Measurements from ENCODE around the gene GPC5.

The GPC5 gene

DNA sequence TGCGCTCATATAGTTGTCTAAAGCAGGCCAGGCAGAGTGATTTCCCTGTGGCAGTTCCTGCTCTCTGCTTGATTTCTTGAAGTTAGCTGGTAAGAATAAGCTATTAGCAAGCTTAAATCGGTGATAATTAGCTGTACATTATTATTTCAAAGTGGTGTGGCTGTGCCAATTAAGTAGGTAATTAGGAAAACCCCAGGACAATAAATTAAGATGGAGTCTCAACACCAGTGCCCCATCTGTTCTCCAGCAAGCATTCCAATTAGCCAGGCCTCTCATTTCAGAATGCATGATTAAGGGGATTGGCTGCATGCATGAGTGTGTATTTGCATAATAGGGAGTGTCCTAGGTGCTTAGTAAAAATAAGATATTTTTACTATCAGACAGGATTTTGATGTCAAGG is 342.3 kb downstream of the GPC5 start:
- Histone ChIP-seq H3K36me3 (no peaks in the 10 kb centered on the region), H3K4me3 (no peak overlapping the region), H3K4me1 (no peaks in the 10 kb centered on the region), H3K9ac (no peak overlapping the region), H3K4me2 (no peak overlapping the region), H3K27ac (no peak overlapping the region), H3K27me3 (no peaks in the 10 kb centered on the region), H3K9me3 (no peaks in the 10 kb centered on the region), H4K20me1 (no peaks in the 10 kb centered on the region)
- TF ChIP-seq Cebpa-rat (IDR thresholded peaks at IDR 0.05), result no peak

- H4K20me1 ChIP-seq, result no peaks in the 10 kb centered on the region
- H3K9me3 ChIP-seq, result no peaks in the 10 kb centered on the region
- no peaks in the 10 kb centered on the region for H3K4me1 ChIP-seq
- H3K4me3 ChIP-seq, result no peak overlapping the region
- H3K9ac ChIP-seq, result no peak overlapping the region
- no peaks in the 10 kb centered on the region for H3K27me3 ChIP-seq
- H3K27ac ChIP-seq, result no peak overlapping the region
- TF ChIP-seq Cebpa-rat (IDR thresholded peaks at IDR 0.05), result no peak
- H3K36me3 ChIP-seq, result no peaks in the 10 kb centered on the region
- no peak overlapping the region for H3K4me2 ChIP-seq
These were observed 343.5 kb downstream of the GPC5 start for GRCh38 chr13:91741925-91742324.

GRCh38 chr13:91744284-91744683 is 345.9 kb downstream of the GPC5 start:
- no peak overlapping the region for H3K9ac ChIP-seq
- no peak for TF ChIP-seq Cebpa-rat (IDR thresholded peaks at IDR 0.05)
- H4K20me1 ChIP-seq, result no peaks in the 10 kb centered on the region

GRCh38 chr13:91745967-91746366 is 347.5 kb downstream of the GPC5 start:
- no peak for TF ChIP-seq Cebpa-rat (IDR thresholded peaks at IDR 0.05)
- no peak overlapping the region for H3K9ac ChIP-seq
- no peak overlapping the region for H3K4me3 ChIP-seq
- no peaks in the 10 kb centered on the region for H3K4me1 ChIP-seq
- H3K27ac ChIP-seq, result no peak overlapping the region
- H3K27me3 ChIP-seq, result no peaks in the 10 kb centered on the region
- no peaks in the 10 kb centered on the region for H4K20me1 ChIP-seq
- no peaks in the 10 kb centered on the region for H3K9me3 ChIP-seq
- H3K4me2 ChIP-seq, result no peak overlapping the region
- H3K36me3 ChIP-seq, result no peaks in the 10 kb centered on the region

More at GRCh38 chr13:91744284-91744683, 345.9 kb downstream of the GPC5 start:
- H3K36me3 ChIP-seq, result no peaks in the 10 kb centered on the region
- H3K4me3 ChIP-seq, result no peak overlapping the region
- no peak overlapping the region for H3K27ac ChIP-seq
- no peaks in the 10 kb centered on the region for H3K27me3 ChIP-seq
- H3K4me2 ChIP-seq, result no peak overlapping the region
- H3K4me1 ChIP-seq, result no peaks in the 10 kb centered on the region
- H3K9me3 ChIP-seq, result no peaks in the 10 kb centered on the region

- Histone ChIP-seq H3K27me3 (no peaks in the 10 kb centered on the region), H3K4me1 (no peaks in the 10 kb centered on the region), H3K36me3 (no peaks in the 10 kb centered on the region), H3K27ac (no peak overlapping the region), H3K9ac (no peak overlapping the region), H3K9me3 (no peaks in the 10 kb centered on the region), H4K20me1 (no peaks in the 10 kb centered on the region), H3K4me2 (no peak overlapping the region), H3K4me3 (no peak overlapping the region)
- TF ChIP-seq Cebpa-rat (IDR thresholded peaks at IDR 0.05), result no peak
These were observed 348.8 kb downstream of the GPC5 start for GRCh38 chr13:91747186-91747585.

GRCh38 chr13:91748416-91749089 is 350.1 kb downstream of the GPC5 start:
- H3K4me2 ChIP-seq, result no peak overlapping the region

DNA sequence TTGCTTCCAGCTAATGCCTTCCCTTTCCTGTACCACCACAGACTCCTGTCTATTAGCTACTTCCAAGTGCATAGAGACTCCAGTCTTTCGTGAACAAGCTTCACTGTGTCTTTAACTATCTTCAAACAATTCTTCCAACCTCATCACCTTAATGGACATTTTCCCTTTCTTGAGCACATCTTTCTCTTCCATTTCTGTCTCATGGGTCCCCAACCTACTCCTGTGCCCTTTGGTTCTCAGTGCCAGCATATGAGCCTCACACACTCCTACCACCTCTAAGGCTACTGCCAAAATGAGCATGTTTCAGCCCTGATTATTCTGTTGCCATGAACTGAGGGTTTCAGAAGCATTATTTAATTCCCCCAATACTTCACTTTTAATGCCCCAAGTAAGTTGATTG is 360.3 kb downstream of the GPC5 start:
- Histone ChIP-seq H3K4me2 (no peak overlapping the region), H3K9ac (no peak overlapping the region), H3K4me1 (no peaks in the 10 kb centered on the region), H3K9me3 (no peaks in the 10 kb centered on the region), H4K20me1 (no peaks in the 10 kb centered on the region), H3K36me3 (no peaks in the 10 kb centered on the region), H3K27ac (no peak overlapping the region), H3K4me3 (no peak overlapping the region), H3K27me3 (no peaks in the 10 kb centered on the region)
- no peak for TF ChIP-seq Cebpa-rat (IDR thresholded peaks at IDR 0.05)

More at GRCh38 chr13:91748416-91749089, 350.1 kb downstream of the GPC5 start:
- H3K27me3 ChIP-seq, result no peaks in the 10 kb centered on the region
- no peak overlapping the region for H3K9ac ChIP-seq
- no peak overlapping the region for H3K27ac ChIP-seq
- no peaks in the 10 kb centered on the region for H3K4me1 ChIP-seq
- H3K4me3 ChIP-seq, result no peak overlapping the region
- TF ChIP-seq Cebpa-rat (IDR thresholded peaks at IDR 0.05), result no peak
- no peaks in the 10 kb centered on the region for H4K20me1 ChIP-seq
- no peaks in the 10 kb centered on the region for H3K36me3 ChIP-seq
- no peaks in the 10 kb centered on the region for H3K9me3 ChIP-seq

DNA sequence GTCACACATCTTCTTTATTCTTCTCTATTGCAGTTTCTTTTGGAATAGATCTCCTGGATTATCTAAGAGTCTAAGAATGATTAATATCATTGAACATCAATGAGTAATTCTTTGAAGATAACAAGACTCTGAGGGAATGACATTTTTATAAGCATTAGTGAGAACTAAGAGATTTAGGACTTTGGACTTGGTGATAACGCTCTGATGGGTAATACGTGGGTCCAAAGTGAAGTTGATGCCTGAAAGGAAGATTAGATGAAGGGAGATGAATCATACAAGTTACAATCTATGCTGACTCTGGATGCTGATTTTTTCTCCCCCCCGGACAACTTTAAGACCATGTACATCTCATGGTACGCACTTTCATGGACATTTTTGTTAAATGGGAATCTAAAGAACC is 364.5 kb downstream of the GPC5 start:
- Histone ChIP-seq H3K27me3 (no peaks in the 10 kb centered on the region), H4K20me1 (no peaks in the 10 kb centered on the region), H3K36me3 (no peaks in the 10 kb centered on the region), H3K27ac (no peak overlapping the region), H3K4me1 (no peaks in the 10 kb centered on the region), H3K4me3 (no peak overlapping the region), H3K9ac (no peak overlapping the region), H3K4me2 (no peak overlapping the region), H3K9me3 (no peaks in the 10 kb centered on the region)
- TF ChIP-seq Cebpa-rat (IDR thresholded peaks at IDR 0.05), result no peak

- H3K4me2 ChIP-seq, result no peak overlapping the region
These were observed 366.1 kb downstream of the GPC5 start for GRCh38 chr13:91764527-91764926.

GRCh38 chr13:91767651-91768050 is 369.2 kb downstream of the GPC5 start:
- Histone ChIP-seq H3K4me3 (no peak overlapping the region), H3K4me1 (no peaks in the 10 kb centered on the region), H4K20me1 (no peaks in the 10 kb centered on the region), H3K4me2 (no peak overlapping the region), H3K36me3 (no peaks in the 10 kb centered on the region), H3K9me3 (no peaks in the 10 kb centered on the region), H3K27ac (no peak overlapping the region), H3K27me3 (no peaks in the 10 kb centered on the region), H3K9ac (no peak overlapping the region)
- no peak for TF ChIP-seq Cebpa-rat (IDR thresholded peaks at IDR 0.05)

More at GRCh38 chr13:91764527-91764926, 366.1 kb downstream of the GPC5 start:
- Histone ChIP-seq H3K36me3 (no peaks in the 10 kb centered on the region), H3K4me1 (no peaks in the 10 kb centered on the region), H3K9ac (no peak overlapping the region), H3K9me3 (no peaks in the 10 kb centered on the region), H3K27me3 (no peaks in the 10 kb centered on the region), H3K27ac (no peak overlapping the region), H3K4me3 (no peak overlapping the region), H4K20me1 (no peaks in the 10 kb centered on the region)
- TF ChIP-seq Cebpa-rat (IDR thresholded peaks at IDR 0.05), result no peak

DNA sequence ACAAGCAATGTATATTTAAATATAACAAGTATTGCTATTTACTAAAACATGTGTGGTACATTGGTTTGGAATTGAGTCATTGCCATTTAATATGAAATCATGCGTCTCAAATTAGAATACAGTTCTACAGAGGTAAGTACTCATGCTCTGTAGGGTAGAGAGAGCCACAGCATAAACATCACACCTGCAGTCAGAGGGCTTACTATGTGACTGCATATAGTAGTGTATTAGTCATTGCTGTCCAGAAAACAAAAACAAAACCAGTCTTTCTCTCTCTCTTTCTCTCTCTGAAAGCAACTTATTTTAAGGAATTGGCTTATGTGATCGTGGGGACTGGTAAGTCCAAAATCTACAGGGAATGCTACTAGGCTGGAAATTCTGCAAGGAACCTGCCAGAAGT is 370.3 kb downstream of the GPC5 start:
- Histone ChIP-seq H3K27me3 (no peaks in the 10 kb centered on the region), H3K4me3 (no peak overlapping the region), H3K9ac (no peak overlapping the region), H4K20me1 (no peaks in the 10 kb centered on the region), H3K4me2 (no peak overlapping the region), H3K36me3 (no peaks in the 10 kb centered on the region), H3K27ac (no peak overlapping the region), H3K9me3 (no peaks in the 10 kb centered on the region), H3K4me1 (no peaks in the 10 kb centered on the region)
- no peak for TF ChIP-seq Cebpa-rat (IDR thresholded peaks at IDR 0.05)
